ENCODE results near the gene TIGAR. TPM values are rescaled to one million over a fixed set of nuclear protein-coding genes. Genes with fewer than 3 reads are reported as not detected.

TIGAR gene
- total RNA-seq, 3 donors from 2014 or later: 2.9 to 7.5 (median 6.9) TPM

- DNase-seq (ENCODE audit: low spot score in 2 of 2): no peak
- Histone ChIP-seq H3K4me1 (no peaks in the 10 kb centered on the region), H3K9me3 (no peaks in the 10 kb centered on the region), H3K4me3 (no peak overlapping the region), H3K36me3 (no peaks in the 10 kb centered on the region), H3K27me3 (no peaks in the 10 kb centered on the region), H3K27ac (peak overlapping the region in 1 of 2 donors; percentile 14)
- TF ChIP-seq CTCF (IDR thresholded peaks at IDR 0.05): no peak
- no peak for TF ChIP-seq POLR2AphosphoS5 (IDR thresholded peaks at IDR 0.05)
- no peak for TF ChIP-seq POLR2A (IDR thresholded peaks at IDR 0.05)
- intact Hi-C loops (cut with DNase I; ENCODE audit: low total_unique reads): no loop called here
Measured at GRCh38 chr12:4292341-4293073, 28.5 kb upstream of the TIGAR start.

GRCh38 chr12:4293299-4293965, 27.6 kb upstream of the TIGAR start:
- H3K4me3 ChIP-seq: peak overlapping the region in 1 of 3 donors; percentile 8
- TF ChIP-seq POLR2A (IDR thresholded peaks at IDR 0.05): no peak
- no peak for TF ChIP-seq CTCF (IDR thresholded peaks at IDR 0.05)
- intact Hi-C loops (cut with DNase I; ENCODE audit: low total_unique reads): no loop called here
- H3K27ac ChIP-seq: peak overlapping the region in 1 of 2 donors; percentile 70
- H3K4me1 ChIP-seq: no peaks in the 10 kb centered on the region
- DNase-seq (ENCODE audit: low spot score in 2 of 2): no peak
- H3K27me3 ChIP-seq: no peaks in the 10 kb centered on the region
- no peaks in the 10 kb centered on the region for H3K36me3 ChIP-seq
- no peaks in the 10 kb centered on the region for H3K9me3 ChIP-seq

- H3K36me3 ChIP-seq: no peaks in the 10 kb centered on the region
- no peaks in the 10 kb centered on the region for H3K27me3 ChIP-seq
- no peak for DNase-seq (ENCODE audit: low spot score in 2 of 2)
- no peaks in the 10 kb centered on the region for H3K9me3 ChIP-seq
- intact Hi-C loops (cut with DNase I; ENCODE audit: low total_unique reads): no loop called here
- peak overlapping the region in 1 of 3 donors; percentile 27 for H3K4me3 ChIP-seq
- TF ChIP-seq POLR2AphosphoS5 (IDR thresholded peaks at IDR 0.05) (no peak), CTCF (IDR thresholded peaks at IDR 0.05) (no peak), POLR2A (IDR thresholded peaks at IDR 0.05) (no peak)
- peak overlapping the region in 1 of 2 donors; percentile 70 for H3K27ac ChIP-seq
- no peaks in the 10 kb centered on the region for H3K4me1 ChIP-seq
Measured at GRCh38 chr12:4293966-4294505, 27.0 kb upstream of the TIGAR start.

GRCh38 chr12:4296751-4297150, 24.3 kb upstream of the TIGAR start:
- Histone ChIP-seq H3K9me3 (no peaks in the 10 kb centered on the region), H3K4me1 (no peaks in the 10 kb centered on the region), H3K27me3 (no peaks in the 10 kb centered on the region), H3K4me3 (no peak overlapping the region), H3K27ac (no peak overlapping the region), H3K36me3 (no peaks in the 10 kb centered on the region)
- intact Hi-C loops (cut with DNase I; ENCODE audit: low total_unique reads): no loop called here
- TF ChIP-seq CTCF (IDR thresholded peaks at IDR 0.05): no peak
- TF ChIP-seq POLR2AphosphoS5 (IDR thresholded peaks at IDR 0.05): no peak
- no peak for TF ChIP-seq POLR2A (IDR thresholded peaks at IDR 0.05)
- DNase-seq (ENCODE audit: low spot score in 2 of 2): no peak

- no peaks in the 10 kb centered on the region for H3K36me3 ChIP-seq
- no peak overlapping the region for H3K27ac ChIP-seq
- no peaks in the 10 kb centered on the region for H3K9me3 ChIP-seq
- no peak for TF ChIP-seq CTCF (IDR thresholded peaks at IDR 0.05)
- no peak for TF ChIP-seq POLR2AphosphoS5 (IDR thresholded peaks at IDR 0.05)
- no peak for TF ChIP-seq POLR2A (IDR thresholded peaks at IDR 0.05)
- no peak overlapping the region for H3K4me3 ChIP-seq
- no peaks in the 10 kb centered on the region for H3K27me3 ChIP-seq
- intact Hi-C loops (cut with DNase I; ENCODE audit: low total_unique reads): no loop called here
- no peak for DNase-seq (ENCODE audit: low spot score in 2 of 2)
- H3K4me1 ChIP-seq: no peaks in the 10 kb centered on the region
Measured at GRCh38 chr12:4297617-4298016, 23.4 kb upstream of the TIGAR start.
